Measurements from ENCODE around the gene ELSPBP1. TPM values are rescaled to one million over a fixed set of nuclear protein-coding genes. Genes with fewer than 3 reads are reported as not detected.
"Not testable (repeated sequence)": the region's sequence is repeated elsewhere in the genome, so short reads cannot be mapped to it uniquely, and the experiment has no call there.

The ELSPBP1 gene
- total RNA-seq, result not detected
- not detected for polyA plus RNA-seq

GRCh38 chr19:47994209-47994802, at the start of gene ELSPBP1:
TSS of gene ELSPBP1 (plus strand) at chr19:47994632. CDS start at chr19:48008668, 14,036 bp downstream.
- no peaks in the 10 kb centered on the region for H3K36me3 ChIP-seq (ENCODE audit: control insufficient read depth in 4 of 4, insufficient read depth in 3 of 4, low read depth in 1 of 4, low read length in 3 of 4)
- DNase-seq (ENCODE audit: low spot score), result no peak
- H3K9me3 ChIP-seq (ENCODE audit: control insufficient read depth in 4 of 4, low read length in 3 of 4), result no peaks in the 10 kb centered on the region
- H3K27me3 ChIP-seq (ENCODE audit: control insufficient read depth in 4 of 4, insufficient read depth in 4 of 4, low read length in 3 of 4), result peaks cover 0 to 5% (median 0%) of the 10 kb centered on the region in 4 donors
- 58% methylated on average over 5 of the region's 5 CpGs for WGBS
- H3K9ac ChIP-seq (ENCODE audit: low read depth in 1 of 2, low read length in 2 of 2), result no peak within 1 kb of the TSS
- TF ChIP-seq ZBTB33 (IDR thresholded peaks at IDR 0.05) (no peak), REST (IDR thresholded peaks at IDR 0.05) (no peak), FOXA2 (IDR thresholded peaks at IDR 0.05) (no peak), RXRA (IDR thresholded peaks at IDR 0.05) (no peak), ATF3 (IDR thresholded peaks at IDR 0.05) (no peak), NR2F2 (IDR thresholded peaks at IDR 0.05) (no peak), MAX (IDR thresholded peaks at IDR 0.05) (no peak), HNF4G (IDR thresholded peaks at IDR 0.05) (no peak), TAF1 (conservative IDR thresholded peaks at IDR 0.05) (no peak), HNF4A (conservative IDR thresholded peaks at IDR 0.05) (no peak), FOXA1 (IDR thresholded peaks at IDR 0.05) (no peak), GABPA (IDR thresholded peaks at IDR 0.05 in 1 of 2, conservative IDR thresholded peaks at IDR 0.05 in 1 of 2) (no peak), RAD21 (IDR thresholded peaks at IDR 0.05) (no peak), SP1 (IDR thresholded peaks at IDR 0.05) (no peak), YY1 (IDR thresholded peaks at IDR 0.05) (no peak), EGR1 (IDR thresholded peaks at IDR 0.05; ENCODE audit: low read depth in 2 of 2) (no peak), JUND (IDR thresholded peaks at IDR 0.05) (no peak)
- TF ChIP-seq, protein P1, sequence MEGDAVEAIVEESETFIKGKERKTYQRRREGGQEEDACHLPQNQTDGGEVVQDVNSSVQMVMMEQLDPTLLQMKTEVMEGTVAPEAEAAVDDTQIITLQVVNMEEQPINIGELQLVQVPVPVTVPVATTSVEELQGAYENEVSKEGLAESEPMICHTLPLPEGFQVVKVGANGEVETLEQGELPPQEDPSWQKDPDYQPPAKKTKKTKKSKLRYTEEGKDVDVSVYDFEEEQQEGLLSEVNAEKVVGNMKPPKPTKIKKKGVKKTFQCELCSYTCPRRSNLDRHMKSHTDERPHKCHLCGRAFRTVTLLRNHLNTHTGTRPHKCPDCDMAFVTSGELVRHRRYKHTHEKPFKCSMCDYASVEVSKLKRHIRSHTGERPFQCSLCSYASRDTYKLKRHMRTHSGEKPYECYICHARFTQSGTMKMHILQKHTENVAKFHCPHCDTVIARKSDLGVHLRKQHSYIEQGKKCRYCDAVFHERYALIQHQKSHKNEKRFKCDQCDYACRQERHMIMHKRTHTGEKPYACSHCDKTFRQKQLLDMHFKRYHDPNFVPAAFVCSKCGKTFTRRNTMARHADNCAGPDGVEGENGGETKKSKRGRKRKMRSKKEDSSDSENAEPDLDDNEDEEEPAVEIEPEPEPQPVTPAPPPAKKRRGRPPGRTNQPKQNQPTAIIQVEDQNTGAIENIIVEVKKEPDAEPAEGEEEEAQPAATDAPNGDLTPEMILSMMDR (IDR thresholded peaks at IDR 0.05; ENCODE audit: low read depth, low read length, missing input control), result no peak
- H3K4me3 ChIP-seq (ENCODE audit: low read depth in 1 of 3, low read length in 3 of 3), result no peak within 1 kb of the TSS
- no peaks in the 10 kb centered on the region for H3K4me1 ChIP-seq (ENCODE audit: control insufficient read depth in 4 of 4, insufficient read depth in 4 of 4, low read length in 3 of 4)
- H3K27ac ChIP-seq (ENCODE audit: low read depth in 1 of 2, low read length in 2 of 2), result no peak within 1 kb of the TSS

- WGBS, result 85% methylated on average over 18 of the region's 24 CpGs
- not testable (repeated sequence) for H3K9ac ChIP-seq (ENCODE audit: low read depth in 1 of 2, low read length in 2 of 2); H3K4me1 ChIP-seq (ENCODE audit: control insufficient read depth in 4 of 4, insufficient read depth in 4 of 4, low read length in 3 of 4); H3K27ac ChIP-seq (ENCODE audit: low read depth in 1 of 2, low read length in 2 of 2); H3K27me3 ChIP-seq (ENCODE audit: control insufficient read depth in 4 of 4, insufficient read depth in 4 of 4, low read length in 3 of 4); H3K9me3 ChIP-seq (ENCODE audit: control insufficient read depth in 4 of 4, low read length in 3 of 4); H3K36me3 ChIP-seq (ENCODE audit: control insufficient read depth in 4 of 4, insufficient read depth in 3 of 4, low read depth in 1 of 4, low read length in 3 of 4); H3K4me3 ChIP-seq (ENCODE audit: low read depth in 1 of 3, low read length in 3 of 3); DNase-seq (ENCODE audit: low spot score)
These were observed 44.4 kb upstream of the ELSPBP1 start for GRCh38 chr19:47949852-47950521.

GRCh38 chr19:47952132-47952531, 42.3 kb upstream of the ELSPBP1 start:
- not testable (repeated sequence) for DNase-seq (ENCODE audit: low spot score); H3K4me1 ChIP-seq (ENCODE audit: control insufficient read depth in 4 of 4, insufficient read depth in 4 of 4, low read length in 3 of 4); H3K4me3 ChIP-seq (ENCODE audit: low read depth in 1 of 3, low read length in 3 of 3); H3K9me3 ChIP-seq (ENCODE audit: control insufficient read depth in 4 of 4, low read length in 3 of 4); H3K9ac ChIP-seq (ENCODE audit: low read depth in 1 of 2, low read length in 2 of 2); H3K27me3 ChIP-seq (ENCODE audit: control insufficient read depth in 4 of 4, insufficient read depth in 4 of 4, low read length in 3 of 4); H3K27ac ChIP-seq (ENCODE audit: low read depth in 1 of 2, low read length in 2 of 2); H3K36me3 ChIP-seq (ENCODE audit: control insufficient read depth in 4 of 4, insufficient read depth in 3 of 4, low read depth in 1 of 4, low read length in 3 of 4)
- WGBS, result 50% methylated on average over 9 of the region's 21 CpGs
